Measurements from ENCODE around the gene USH2A. TPM values are rescaled to one million over a fixed set of nuclear protein-coding genes. Genes with fewer than 3 reads are reported as not detected.
"Not testable (repeated sequence)": the region's sequence is repeated elsewhere in the genome, so short reads cannot be mapped to it uniquely, and the experiment has no call there.

The USH2A gene
- total RNA-seq, 1 donor from 2014 or later, result not detected

DNA sequence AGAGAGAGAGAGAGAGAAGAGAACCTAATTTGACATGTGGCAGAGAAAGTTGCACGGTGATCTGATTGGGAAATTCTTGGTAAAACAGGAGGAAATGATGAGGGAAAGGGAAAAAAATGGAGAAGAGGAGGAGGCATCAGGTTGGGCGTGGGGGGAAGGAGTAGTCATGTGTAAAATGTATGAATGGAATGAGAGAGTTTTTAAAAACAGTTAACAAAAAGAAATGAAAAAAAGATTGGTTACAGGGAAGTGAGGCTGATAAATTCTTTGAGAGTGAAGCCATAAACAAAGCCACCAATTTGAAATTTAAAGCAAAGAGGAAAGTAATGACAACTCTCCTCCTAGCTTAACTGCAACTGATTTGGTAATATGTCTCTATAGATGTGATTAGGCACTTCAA lies 409.2 kb downstream of the USH2A start:
- TF ChIP-seq, protein P1, sequence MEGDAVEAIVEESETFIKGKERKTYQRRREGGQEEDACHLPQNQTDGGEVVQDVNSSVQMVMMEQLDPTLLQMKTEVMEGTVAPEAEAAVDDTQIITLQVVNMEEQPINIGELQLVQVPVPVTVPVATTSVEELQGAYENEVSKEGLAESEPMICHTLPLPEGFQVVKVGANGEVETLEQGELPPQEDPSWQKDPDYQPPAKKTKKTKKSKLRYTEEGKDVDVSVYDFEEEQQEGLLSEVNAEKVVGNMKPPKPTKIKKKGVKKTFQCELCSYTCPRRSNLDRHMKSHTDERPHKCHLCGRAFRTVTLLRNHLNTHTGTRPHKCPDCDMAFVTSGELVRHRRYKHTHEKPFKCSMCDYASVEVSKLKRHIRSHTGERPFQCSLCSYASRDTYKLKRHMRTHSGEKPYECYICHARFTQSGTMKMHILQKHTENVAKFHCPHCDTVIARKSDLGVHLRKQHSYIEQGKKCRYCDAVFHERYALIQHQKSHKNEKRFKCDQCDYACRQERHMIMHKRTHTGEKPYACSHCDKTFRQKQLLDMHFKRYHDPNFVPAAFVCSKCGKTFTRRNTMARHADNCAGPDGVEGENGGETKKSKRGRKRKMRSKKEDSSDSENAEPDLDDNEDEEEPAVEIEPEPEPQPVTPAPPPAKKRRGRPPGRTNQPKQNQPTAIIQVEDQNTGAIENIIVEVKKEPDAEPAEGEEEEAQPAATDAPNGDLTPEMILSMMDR (conservative IDR thresholded peaks at IDR 0.05; ENCODE audit: low read depth, low read length), result no peak
- DNase-seq (ENCODE audit: low read depth), result no peak

DNA sequence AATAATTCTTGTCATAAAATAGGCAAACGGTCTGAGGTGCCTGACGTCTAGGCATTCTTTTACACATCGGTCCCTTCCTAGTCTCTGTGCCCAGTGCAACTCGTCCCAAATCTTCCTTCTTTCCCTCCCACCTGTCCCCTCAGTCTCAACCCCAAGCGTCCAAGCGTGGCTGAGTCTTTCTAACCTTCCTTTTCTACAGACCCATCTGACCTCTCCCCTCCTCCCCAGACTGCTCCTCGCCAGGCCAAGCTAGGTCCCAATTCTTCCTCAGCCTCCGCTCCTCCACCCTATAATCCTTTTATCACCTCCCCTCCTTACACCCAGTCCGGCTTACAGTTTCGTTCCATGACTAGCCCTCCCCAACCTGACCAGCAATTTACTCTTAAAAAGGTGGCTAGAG lies 413.8 kb downstream of the USH2A start:
- H3K4me3 ChIP-seq (ENCODE audit: low read depth, low read length); DNase-seq (ENCODE audit: low read depth): not testable (repeated sequence)

More for the DNA sequence above, 409.2 kb downstream of the USH2A start:
- no peak overlapping the region for H3K4me3 ChIP-seq (ENCODE audit: low read depth, low read length)

DNA sequence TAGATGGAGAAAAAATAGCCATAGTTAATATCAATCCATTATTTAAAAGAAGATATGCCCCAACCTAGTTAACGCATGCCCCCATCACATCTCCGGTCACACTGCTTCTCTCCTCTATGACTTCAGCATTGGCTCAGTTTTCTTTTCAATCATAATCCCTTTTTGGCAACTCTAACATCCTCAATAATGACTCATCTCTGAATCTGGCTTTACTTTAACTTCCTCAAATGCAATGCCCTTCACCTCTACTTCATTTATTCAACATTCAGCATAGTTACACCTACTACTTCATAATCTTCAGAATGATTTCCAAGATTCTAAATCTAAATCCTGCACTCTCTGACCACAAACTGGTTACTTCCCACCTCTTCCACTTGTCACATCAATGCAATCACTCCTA lies 417.3 kb downstream of the USH2A start:
- TF ChIP-seq, protein P1 (conservative IDR thresholded peaks at IDR 0.05; ENCODE audit: low read depth, low read length), result no peak
- no peak overlapping the region for H3K4me3 ChIP-seq (ENCODE audit: low read depth, low read length)
- DNase-seq (ENCODE audit: low read depth), result no peak

DNA sequence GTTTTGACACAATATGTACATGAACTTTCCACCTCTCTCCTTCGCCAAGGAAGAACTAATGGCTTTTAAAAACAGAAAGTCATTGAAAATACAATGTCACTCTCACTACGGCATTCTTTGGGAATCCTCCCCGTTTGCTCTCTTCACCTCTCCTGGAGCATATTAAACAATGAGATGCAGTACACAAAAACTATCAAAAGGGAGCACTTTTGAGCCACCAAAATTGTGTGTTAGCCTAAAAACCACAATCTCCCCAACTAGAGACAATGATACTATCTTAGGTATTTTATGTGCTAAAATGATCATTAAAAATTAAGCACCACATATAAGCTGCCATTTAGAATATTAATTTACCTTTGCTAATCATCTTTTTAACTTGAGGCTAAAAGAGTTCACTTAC lies 430.6 kb downstream of the USH2A start:
- no peak for DNase-seq (ENCODE audit: low read depth)
- no peak overlapping the region for H3K4me3 ChIP-seq (ENCODE audit: low read depth, low read length)
- TF ChIP-seq, protein P1 (conservative IDR thresholded peaks at IDR 0.05; ENCODE audit: low read depth, low read length), result peak; percentile 65

DNA sequence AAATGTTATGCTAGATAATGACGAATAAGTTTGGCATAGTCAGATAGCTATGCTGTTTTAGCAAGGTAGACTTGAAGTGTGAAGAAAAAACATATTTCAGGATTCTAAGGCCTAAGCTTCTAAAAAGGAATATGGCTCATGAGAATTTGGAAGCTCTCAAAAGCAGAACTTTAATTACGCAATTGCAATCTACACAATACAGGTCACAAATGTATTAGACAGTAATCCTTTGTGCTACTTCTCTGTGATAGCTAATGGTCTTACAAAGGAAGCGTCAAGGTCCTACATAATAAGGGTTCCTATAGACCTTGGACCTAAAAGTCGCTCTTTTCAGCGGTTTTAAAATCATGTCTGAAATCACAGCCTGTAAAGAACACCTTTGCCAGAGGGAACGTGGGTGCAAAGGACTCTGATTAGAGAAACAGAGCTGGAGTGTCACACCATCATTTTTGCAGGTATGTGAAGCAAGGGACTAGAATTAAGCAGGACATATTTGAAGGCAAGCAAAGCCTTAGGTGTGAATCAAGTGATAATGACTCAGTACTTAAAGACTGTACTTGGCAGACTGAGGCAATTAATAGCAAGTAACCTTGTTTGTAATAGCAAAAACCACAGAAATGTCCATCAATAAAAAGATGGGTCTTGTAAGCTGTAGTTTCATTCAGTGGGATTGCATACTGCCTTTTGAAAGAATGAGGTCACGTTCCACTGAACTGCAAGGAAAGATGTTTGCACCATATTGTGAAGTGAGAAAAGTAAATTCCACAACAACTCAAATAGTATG lies 436.0 kb downstream of the USH2A start:
- TF ChIP-seq, protein P1 (conservative IDR thresholded peaks at IDR 0.05; ENCODE audit: low read depth, low read length), result no peak
- no peak for DNase-seq (ENCODE audit: low read depth)
- H3K4me3 ChIP-seq (ENCODE audit: low read depth, low read length), result no peak overlapping the region

DNA sequence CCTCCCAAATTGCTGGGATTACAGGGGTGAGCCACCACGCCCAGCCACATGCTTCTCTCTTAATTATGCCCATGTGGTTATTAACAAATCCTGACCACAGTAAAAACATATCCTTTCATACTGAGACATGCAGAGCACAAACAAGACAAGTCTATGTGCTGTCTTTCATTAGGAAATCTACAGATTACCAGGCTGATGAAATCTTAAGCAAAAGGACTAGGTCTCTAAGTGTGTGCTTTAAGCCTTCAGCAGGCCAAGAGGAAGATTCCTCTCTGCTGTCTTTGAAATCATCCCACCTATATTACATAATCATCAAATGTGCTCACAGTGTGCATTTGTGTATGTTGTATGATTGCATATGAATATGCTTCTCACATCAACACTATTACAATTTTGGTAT lies 436.8 kb downstream of the USH2A start:
- H3K4me3 ChIP-seq (ENCODE audit: low read depth, low read length), result no peak overlapping the region
- TF ChIP-seq, protein P1 (conservative IDR thresholded peaks at IDR 0.05; ENCODE audit: low read depth, low read length), result no peak
- DNase-seq (ENCODE audit: low read depth), result no peak

DNA sequence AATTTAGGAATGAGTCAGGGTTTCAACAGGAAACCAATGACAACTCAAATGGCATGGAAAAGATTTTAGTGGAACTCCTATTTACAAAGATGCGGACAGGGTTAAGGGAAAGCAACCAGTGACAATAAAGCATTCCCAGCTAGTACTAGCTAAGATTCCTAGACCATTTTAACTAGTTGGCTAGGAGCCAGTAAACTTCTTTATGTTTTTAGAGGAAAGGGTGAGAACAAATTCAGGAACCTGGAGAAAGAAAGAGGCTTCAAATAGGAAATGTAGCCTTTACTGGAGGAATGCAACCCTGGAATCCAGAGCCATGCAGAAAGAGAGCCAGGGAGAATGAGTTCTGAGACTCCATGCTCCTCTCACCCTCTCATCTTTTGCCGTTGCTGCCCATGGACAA lies 439.6 kb downstream of the USH2A start:
- DNase-seq (ENCODE audit: low read depth), result no peak
- H3K4me3 ChIP-seq (ENCODE audit: low read depth, low read length), result no peak overlapping the region
- TF ChIP-seq, protein P1 (conservative IDR thresholded peaks at IDR 0.05; ENCODE audit: low read depth, low read length), result no peak

All from epithelial cell of proximal tubule (primary cell).